ENCODE data around the gene GNAO1.

GNAO1 gene

GRCh38 chr16:56269811-56270684, 78.8 kb downstream of the GNAO1 start:
- peaks cover 18% of the 10 kb centered on the region for H3K27me3 Mint-ChIP-seq (ENCODE audit: low read depth)
- H3K4me3 Mint-ChIP-seq, result no peak overlapping the region
- no peak for DNase-seq (ENCODE audit: low spot score)
- no peaks in the 10 kb centered on the region for H3K9me3 Mint-ChIP-seq
- H3K4me1 Mint-ChIP-seq (ENCODE audit: low read depth), result no peaks in the 10 kb centered on the region
- no peaks in the 10 kb centered on the region for H3K36me3 Mint-ChIP-seq (ENCODE audit: low read depth)
- no peak overlapping the region for H3K27ac Mint-ChIP-seq

GRCh38 chr16:56270828-56271227, 79.5 kb downstream of the GNAO1 start:
- Mint-ChIP-seq H3K36me3 (ENCODE audit: low read depth) (no peaks in the 10 kb centered on the region), H3K9me3 (no peaks in the 10 kb centered on the region), H3K27ac (no peak overlapping the region), H3K27me3 (ENCODE audit: low read depth) (peaks cover 24% of the 10 kb centered on the region), H3K4me1 (ENCODE audit: low read depth) (no peaks in the 10 kb centered on the region), H3K4me3 (no peak overlapping the region)
- no peak for DNase-seq (ENCODE audit: low spot score)

- Mint-ChIP-seq H3K27me3 (ENCODE audit: low read depth) (peaks cover 34% of the 10 kb centered on the region), H3K36me3 (ENCODE audit: low read depth) (no peaks in the 10 kb centered on the region), H3K4me1 (ENCODE audit: low read depth) (no peaks in the 10 kb centered on the region), H3K27ac (no peak overlapping the region), H3K9me3 (no peaks in the 10 kb centered on the region), H3K4me3 (no peak overlapping the region)
- no peak for DNase-seq (ENCODE audit: low spot score)
Observed at GRCh38 chr16:56272583-56272894, 81.2 kb downstream of the GNAO1 start.

- H3K27ac Mint-ChIP-seq, result no peak overlapping the region
- no peaks in the 10 kb centered on the region for H3K9me3 Mint-ChIP-seq
- no peak overlapping the region for H3K4me3 Mint-ChIP-seq
- peaks cover 31% of the 10 kb centered on the region for H3K27me3 Mint-ChIP-seq (ENCODE audit: low read depth)
- H3K36me3 Mint-ChIP-seq (ENCODE audit: low read depth), result no peaks in the 10 kb centered on the region
- no peak for DNase-seq (ENCODE audit: low spot score)
- peaks cover 2% of the 10 kb centered on the region for H3K4me1 Mint-ChIP-seq (ENCODE audit: low read depth)
Observed at GRCh38 chr16:56273615-56274014, 82.3 kb downstream of the GNAO1 start.

- no peak overlapping the region for H3K4me3 Mint-ChIP-seq
- H3K36me3 Mint-ChIP-seq (ENCODE audit: low read depth), result no peaks in the 10 kb centered on the region
Observed at GRCh38 chr16:56274369-56274768, 83.1 kb downstream of the GNAO1 start.

GRCh38 chr16:56275076-56275475, 83.8 kb downstream of the GNAO1 start:
- no peak for DNase-seq (ENCODE audit: low spot score)
- Mint-ChIP-seq H3K27me3 (ENCODE audit: low read depth) (peaks cover 28% of the 10 kb centered on the region), H3K36me3 (ENCODE audit: low read depth) (no peaks in the 10 kb centered on the region), H3K27ac (no peak overlapping the region), H3K9me3 (no peaks in the 10 kb centered on the region), H3K4me3 (no peak overlapping the region), H3K4me1 (ENCODE audit: low read depth) (peaks cover 16% of the 10 kb centered on the region)

More at GRCh38 chr16:56274369-56274768, 83.1 kb downstream of the GNAO1 start:
- peaks cover 9% of the 10 kb centered on the region for H3K4me1 Mint-ChIP-seq (ENCODE audit: low read depth)
- DNase-seq (ENCODE audit: low spot score), result no peak
- peaks cover 28% of the 10 kb centered on the region for H3K27me3 Mint-ChIP-seq (ENCODE audit: low read depth)
- H3K27ac Mint-ChIP-seq, result no peak overlapping the region
- H3K9me3 Mint-ChIP-seq, result no peaks in the 10 kb centered on the region

GRCh38 chr16:56275801-56276200, 84.5 kb downstream of the GNAO1 start:
- no peak overlapping the region for H3K4me3 Mint-ChIP-seq
- H3K36me3 Mint-ChIP-seq (ENCODE audit: low read depth), result no peaks in the 10 kb centered on the region
- no peak overlapping the region for H3K27ac Mint-ChIP-seq
- peaks cover 25% of the 10 kb centered on the region for H3K27me3 Mint-ChIP-seq (ENCODE audit: low read depth)
- no peak for DNase-seq (ENCODE audit: low spot score)
- no peaks in the 10 kb centered on the region for H3K9me3 Mint-ChIP-seq
- H3K4me1 Mint-ChIP-seq (ENCODE audit: low read depth), result peaks cover 19% of the 10 kb centered on the region

- no peak for DNase-seq (ENCODE audit: low spot score)
- Mint-ChIP-seq H3K9me3 (no peaks in the 10 kb centered on the region), H3K4me1 (ENCODE audit: low read depth) (peaks cover 19% of the 10 kb centered on the region), H3K27ac (no peak overlapping the region), H3K27me3 (ENCODE audit: low read depth) (peaks cover 24% of the 10 kb centered on the region), H3K4me3 (no peak overlapping the region), H3K36me3 (ENCODE audit: low read depth) (no peaks in the 10 kb centered on the region)
Observed at GRCh38 chr16:56277075-56277474, 85.8 kb downstream of the GNAO1 start.

- peaks cover 24% of the 10 kb centered on the region for H3K27me3 Mint-ChIP-seq (ENCODE audit: low read depth)
- peak overlapping the region; percentile 61 for H3K4me3 Mint-ChIP-seq
- H3K27ac Mint-ChIP-seq, result no peak overlapping the region
- H3K4me1 Mint-ChIP-seq (ENCODE audit: low read depth), result peaks cover 19% of the 10 kb centered on the region
- DNase-seq (ENCODE audit: low spot score), result no peak
- no peaks in the 10 kb centered on the region for H3K36me3 Mint-ChIP-seq (ENCODE audit: low read depth)
- H3K9me3 Mint-ChIP-seq, result no peaks in the 10 kb centered on the region
Observed at GRCh38 chr16:56278196-56278855, 87.0 kb downstream of the GNAO1 start.

- DNase-seq (ENCODE audit: low spot score), result peak; percentile 33
Observed at GRCh38 chr16:56279132-56279531, 87.8 kb downstream of the GNAO1 start.

GRCh38 chr16:56279914-56280313, 88.6 kb downstream of the GNAO1 start:
- Mint-ChIP-seq H3K27ac (peak overlapping the region; percentile 79), H3K4me3 (no peak overlapping the region), H3K9me3 (no peaks in the 10 kb centered on the region), H3K36me3 (ENCODE audit: low read depth) (no peaks in the 10 kb centered on the region), H3K27me3 (ENCODE audit: low read depth) (peaks cover 16% of the 10 kb centered on the region), H3K4me1 (ENCODE audit: low read depth) (peaks cover 19% of the 10 kb centered on the region)
- DNase-seq (ENCODE audit: low spot score), result no peak

More at GRCh38 chr16:56279132-56279531, 87.8 kb downstream of the GNAO1 start:
- Mint-ChIP-seq H3K27me3 (ENCODE audit: low read depth) (peaks cover 20% of the 10 kb centered on the region), H3K4me1 (ENCODE audit: low read depth) (peaks cover 19% of the 10 kb centered on the region), H3K27ac (peak overlapping the region; percentile 79), H3K9me3 (no peaks in the 10 kb centered on the region), H3K36me3 (ENCODE audit: low read depth) (no peaks in the 10 kb centered on the region), H3K4me3 (peak overlapping the region; percentile 61)

- H3K36me3 Mint-ChIP-seq (ENCODE audit: low read depth), result no peaks in the 10 kb centered on the region
- H3K4me3 Mint-ChIP-seq, result no peak overlapping the region
- peaks cover 5% of the 10 kb centered on the region for H3K27me3 Mint-ChIP-seq (ENCODE audit: low read depth)
- peaks cover 19% of the 10 kb centered on the region for H3K4me1 Mint-ChIP-seq (ENCODE audit: low read depth)
- no peak for DNase-seq (ENCODE audit: low spot score)
- no peak overlapping the region for H3K27ac Mint-ChIP-seq
- no peaks in the 10 kb centered on the region for H3K9me3 Mint-ChIP-seq
Observed at GRCh38 chr16:56281249-56281805, 90.0 kb downstream of the GNAO1 start.

- Mint-ChIP-seq H3K4me3 (no peak overlapping the region), H3K9me3 (no peaks in the 10 kb centered on the region), H3K36me3 (ENCODE audit: low read depth) (no peaks in the 10 kb centered on the region), H3K27me3 (ENCODE audit: low read depth) (no peaks in the 10 kb centered on the region), H3K27ac (no peak overlapping the region), H3K4me1 (ENCODE audit: low read depth) (peaks cover 19% of the 10 kb centered on the region)
- no peak for DNase-seq (ENCODE audit: low spot score)
Observed at GRCh38 chr16:56282451-56282850, 91.2 kb downstream of the GNAO1 start.

GRCh38 chr16:56284521-56284920, 93.2 kb downstream of the GNAO1 start:
- Mint-ChIP-seq H3K9me3 (no peaks in the 10 kb centered on the region), H3K36me3 (ENCODE audit: low read depth) (no peaks in the 10 kb centered on the region), H3K27me3 (ENCODE audit: low read depth) (no peaks in the 10 kb centered on the region), H3K4me3 (no peak overlapping the region), H3K4me1 (ENCODE audit: low read depth) (peaks cover 8% of the 10 kb centered on the region), H3K27ac (no peak overlapping the region)
- no peak for DNase-seq (ENCODE audit: low spot score)
